Osteoblast (primary cell): ENCODE measurements around the gene CPS1. TPM values are rescaled to one million over a fixed set of nuclear protein-coding genes. Genes with fewer than 3 reads are reported as not detected.
A peak's percentile ranks its signal among the peaks of the same experiment; 100 is the strongest.

ENCODE experiments used
- DNase-seq: peaks from one replicate; pipeline ENCODE4 v3.0.0; 2011; ENCODE audit warnings: low spot score, mixed read lengths; ENCODE audit not compliant: insufficient read length; ENCODE audit errors: missing footprints
- H2AFZ ChIP-seq: 2 replicates; pipeline ENCODE4 v1.6.0; 2011; ENCODE audit warnings: mild to moderate bottlenecking, low read length
- H3K27ac ChIP-seq: 2 replicates; pipeline ENCODE4 v1.5.1; 2011; ENCODE audit warnings: mild to moderate bottlenecking, low read depth, low read length, moderate library complexity
- H3K27me3 ChIP-seq: 2 replicates; pipeline ENCODE4 v1.6.0; 2012; ENCODE audit warnings: mild to moderate bottlenecking, control low read depth, inconsistent platforms, low read length, moderate library complexity; ENCODE audit not compliant: insufficient read depth
- H3K36me3 ChIP-seq: 2 replicates; pipeline ENCODE4 v1.5.1; 2011; ENCODE audit warnings: mild to moderate bottlenecking, low read length, control low read depth, moderate library complexity; ENCODE audit not compliant: insufficient read depth
- H3K4me1 ChIP-seq: 2 replicates; pipeline ENCODE4 v1.5.1; 2011; ENCODE audit warnings: mild to moderate bottlenecking, low read length, control low read depth, moderate library complexity; ENCODE audit not compliant: insufficient read depth
- H3K4me2 ChIP-seq: 2 replicates; pipeline ENCODE4 v1.6.0; 2011; ENCODE audit warnings: mild to moderate bottlenecking, low read length; ENCODE audit not compliant: insufficient read depth
- H3K4me3 ChIP-seq: fragments of 200-600 bp; sonication (generic); 3 replicates; pipeline ENCODE4 v1.5.1; 2012; ENCODE audit warnings: mild to moderate bottlenecking, low read length, inconsistent platforms; ENCODE audit not compliant: insufficient read depth
- H3K79me2 ChIP-seq: 2 replicates; pipeline ENCODE4 v1.6.0; 2012; ENCODE audit warnings: mild to moderate bottlenecking, low read length, control low read depth, inconsistent platforms; ENCODE audit not compliant: insufficient read depth
- H3K9me3 ChIP-seq: 2 replicates; pipeline ENCODE4 v1.5.1; 2011; ENCODE audit warnings: low read depth, low read length, control low read depth
- H4K20me1 ChIP-seq: 2 replicates; pipeline ENCODE4 v1.6.0; 2012; ENCODE audit warnings: mild to moderate bottlenecking, low read length, control low read depth; ENCODE audit not compliant: insufficient read depth
- CTCF ChIP-seq: IDR thresholded peaks from 2 replicates; pipeline ENCODE4 v1.5.1; 2011; ENCODE audit warnings: mild to moderate bottlenecking, low read depth, low read length, moderate library complexity; ENCODE audit errors: extremely low read depth
- total RNA-seq: library from RNA; depleted of rRNA; stranded (reverse); fragments of >200 nt; gene quantifications from 2 replicates; pipeline ENCODE4 v1.2.3, GENCODE V29; 2012

CPS1 gene
- total RNA-seq, 1 donor = 21.7 TPM

GRCh38 chr2:210562502-210563080 is 6.2 kb downstream of the CPS1 start:
- H3K4me1 ChIP-seq = no peaks in the 10 kb centered on the region
- H3K36me3 ChIP-seq = no peaks in the 10 kb centered on the region
- H2AFZ ChIP-seq = no peak overlapping the region
- no peaks in the 10 kb centered on the region for H3K9me3 ChIP-seq
- no peaks in the 10 kb centered on the region for H4K20me1 ChIP-seq
- H3K79me2 ChIP-seq = no peaks in the 10 kb centered on the region
- DNase-seq = peak; percentile 58
- H3K4me3 ChIP-seq = no peak overlapping the region
- H3K27ac ChIP-seq = no peak overlapping the region
- no peak for TF ChIP-seq CTCF
- no peaks in the 10 kb centered on the region for H3K27me3 ChIP-seq
- H3K4me2 ChIP-seq = no peak overlapping the region

- Histone ChIP-seq H3K4me2 (no peak overlapping the region), H2AFZ (no peak overlapping the region), H3K27me3 (no peaks in the 10 kb centered on the region), H3K9me3 (no peaks in the 10 kb centered on the region), H4K20me1 (no peaks in the 10 kb centered on the region), H3K36me3 (no peaks in the 10 kb centered on the region), H3K4me1 (no peaks in the 10 kb centered on the region), H3K27ac (no peak overlapping the region), H3K79me2 (no peaks in the 10 kb centered on the region), H3K4me3 (no peak overlapping the region)
- TF ChIP-seq CTCF = no peak
- DNase-seq = no peak
These were observed 10.9 kb downstream of the CPS1 start for GRCh38 chr2:210567279-210567678.

- Histone ChIP-seq H3K27ac (no peak overlapping the region), H3K4me1 (no peaks in the 10 kb centered on the region), H3K4me3 (no peak overlapping the region), H4K20me1 (no peaks in the 10 kb centered on the region), H3K27me3 (no peaks in the 10 kb centered on the region), H3K4me2 (no peak overlapping the region), H3K36me3 (no peaks in the 10 kb centered on the region), H3K79me2 (no peaks in the 10 kb centered on the region), H3K9me3 (no peaks in the 10 kb centered on the region), H2AFZ (no peak overlapping the region)
- no peak for DNase-seq
- TF ChIP-seq CTCF = no peak
These were observed 11.7 kb downstream of the CPS1 start for GRCh38 chr2:210568108-210568507.

- Histone ChIP-seq H3K4me2 (no peak overlapping the region), H2AFZ (peak overlapping the region; percentile 83), H3K79me2 (no peaks in the 10 kb centered on the region), H3K36me3 (no peaks in the 10 kb centered on the region), H3K9me3 (no peaks in the 10 kb centered on the region), H3K27ac (no peak overlapping the region), H3K4me1 (no peaks in the 10 kb centered on the region), H4K20me1 (no peaks in the 10 kb centered on the region), H3K4me3 (no peak overlapping the region), H3K27me3 (no peaks in the 10 kb centered on the region)
- TF ChIP-seq CTCF = peak; percentile 82
- DNase-seq = peak; percentile 65
These were observed 21.1 kb downstream of the CPS1 start for GRCh38 chr2:210577263-210578071.
